H1 (cell line): ENCODE data around the gene LCMT1. TPM values are rescaled to one million over a fixed set of nuclear protein-coding genes. Genes with fewer than 3 reads are reported as not detected.

Experiments
- CTCF ChIP-seq, 3 experiments: IDR thresholded peaks; 1 replicate in 2 of 3; 2 replicates in 1 of 3; pipeline versions ENCODE4 v1.5.1 to v1.6.1; 2011; ENCODE audit warnings: low read length in 3 of 3, mild to moderate bottlenecking in 3 of 3, inconsistent platforms in 2 of 3, low read depth in 1 of 3, moderate library complexity in 1 of 3; ENCODE audit not compliant: insufficient read depth in 1 of 3; ENCODE audit errors: control extremely low read depth in 1 of 3
- POLR2A ChIP-seq, 2 experiments: IDR thresholded peaks; 1 replicate in 1 of 2; 2 replicates in 1 of 2; pipeline ENCODE4 v1.6.1; 2011; ENCODE audit warnings: low read depth in 2 of 2, low read length in 2 of 2, mild to moderate bottlenecking in 2 of 2; ENCODE audit errors: control extremely low read depth in 1 of 2
- RNF2 ChIP-seq: fragments of 200-900, 300-1000 bp; sonication (generic); IDR thresholded peaks from 2 replicates; pipeline ENCODE4 v1.7.1; 2016; ENCODE audit warnings: borderline replicate concordance, low read depth, mild to moderate bottlenecking, antibody characterized with exemption, low read length; ENCODE audit not compliant: poor library complexity, severe bottlenecking; ENCODE audit errors: missing control alignments
- SUZ12 ChIP-seq: fragments of 200-600 bp; sonication (generic); IDR thresholded peaks from 2 replicates; pipeline ENCODE4 v1.6.1; 2012; ENCODE audit warnings: mild to moderate bottlenecking, inconsistent platforms, low read length, moderate library complexity, mixed read lengths
- TAF1 ChIP-seq: IDR thresholded peaks from 2 replicates; pipeline ENCODE4 v1.6.1; 2011; ENCODE audit warnings: mild to moderate bottlenecking, low read depth, low read length
- polyA plus RNA-seq, 7 experiments: library from polyadenylated mRNA; depleted of rRNA in 3 of 7; stranded (reverse) in 5 of 7; unstranded in 2 of 7; fragments of >200 nt in 5 of 7; fragments of 200-250 nt in 2 of 7; gene quantifications; 1 replicate in 5 of 7; 2 replicates in 1 of 7; 4 replicates in 1 of 7; pipeline versions ENCODE4 v1.2.1 to v1.2.3, GENCODE V29; 2011 to 2013; ENCODE audit warnings: missing spikeins in 2 of 7, mixed read lengths in 2 of 7
- total RNA-seq: library from RNA; stranded (reverse); fragmentation: NEBNext Ultra II Directional; extraction: Animal tissue kit (Norgen Biotek cat#: 25700); gene quantifications from 2 replicates; pipeline ENCODE4 v1.2.1, GENCODE V29; 2021

Gene LCMT1
- total and polyA plus RNA-seq, 2 of the 8 experiments (the other 6 are each of a cell fraction or from before 2014, with no cell fraction given), result 61.0 to 80.8 TPM

GRCh38 chr16:25213709-25214397, 102.3 kb downstream of the LCMT1 start (continued):
- TF ChIP-seq CTCF (IDR thresholded peaks at IDR 0.05; ENCODE audit: control extremely low read depth in 1 of 3, insufficient read depth in 1 of 3, low read depth in 1 of 3, low read length in 3 of 3) (no peak), TAF1 (no peak), SUZ12 (no peak), RNF2 (no peak), POLR2A (IDR thresholded peaks at IDR 0.05; ENCODE audit: control extremely low read depth in 1 of 2, low read depth in 2 of 2, low read length in 2 of 2) (no peak)
